HepG2 (cell line): ENCODE results near the gene RPS28. TPM values are rescaled to one million over a fixed set of nuclear protein-coding genes. Genes with fewer than 3 reads are reported as not detected.
A peak's percentile ranks its signal among the peaks of the same experiment; 100 is the strongest.

Experiments used
- ELF4 ChIP-seq: sonication (generic); formaldehyde crosslinking; IDR thresholded peaks from 2 replicates; pipeline ENCODE4 v1.5.0; 2020; ENCODE audit warnings: missing genetic modification reagents, mild to moderate bottlenecking, moderate library complexity, borderline replicate concordance
- HNRNPH1 ChIP-seq: fragments of 200-400 bp; formaldehyde crosslinking; optimal IDR thresholded peaks from 2 replicates; pipeline ENCODE3; 2017; ENCODE audit warnings: mild to moderate bottlenecking, low read depth, low read length
- IKZF5 ChIP-seq: IDR thresholded peaks from 2 replicates; pipeline ENCODE4 v1.6.1; 2018; ENCODE audit warnings: missing genetic modification reagents, mild to moderate bottlenecking, missing compliant biosample characterization
- KDM6A ChIP-seq: IDR thresholded peaks from 2 replicates; pipeline ENCODE4 v1.6.1; 2016; ENCODE audit warnings: low read depth
- NFYB ChIP-seq: sonication (generic); formaldehyde crosslinking; IDR thresholded peaks from 2 replicates; pipeline ENCODE4 v1.4.0; 2020; ENCODE audit warnings: missing genetic modification reagents
- PHF8 ChIP-seq: sonication (generic); formaldehyde crosslinking; IDR thresholded peaks from 2 replicates; pipeline ENCODE4 v1.5.0; 2020; ENCODE audit warnings: missing genetic modification reagents
- SATB2 ChIP-seq: sonication (generic); formaldehyde crosslinking; IDR thresholded peaks from 2 replicates; pipeline ENCODE4 v1.5.0; 2020; ENCODE audit warnings: missing genetic modification reagents
- THYN1 ChIP-seq: sonication (generic); formaldehyde crosslinking; IDR thresholded peaks from 2 replicates; pipeline ENCODE4 v1.8.1; 2023; ENCODE audit warnings: low read depth, mild to moderate bottlenecking, moderate library complexity, missing genetic modification reagents, borderline replicate concordance
- TOE1 ChIP-seq: sonication (generic); formaldehyde crosslinking; IDR thresholded peaks from 2 replicates; pipeline ENCODE4 v1.4.0; 2020; ENCODE audit warnings: mild to moderate bottlenecking, missing genetic modification reagents
- YEATS2 ChIP-seq: sonication (generic); formaldehyde crosslinking; IDR thresholded peaks from 2 replicates; pipeline ENCODE4 v1.4.0; 2020; ENCODE audit warnings: missing genetic modification reagents, borderline replicate concordance
- ZBTB34 ChIP-seq: sonication (generic); formaldehyde crosslinking; IDR thresholded peaks from 2 replicates; pipeline ENCODE4 v1.8.0; 2022; ENCODE audit warnings: mild to moderate bottlenecking, missing genetic modification reagents
- ZNF260 ChIP-seq: sonication (generic); formaldehyde crosslinking; IDR thresholded peaks from 2 replicates; pipeline ENCODE4 v1.4.0; 2020; ENCODE audit warnings: missing genetic modification reagents, low read depth, mild to moderate bottlenecking, borderline replicate concordance
- ZNF318 ChIP-seq: sonication (generic); formaldehyde crosslinking; IDR thresholded peaks from 2 replicates; pipeline ENCODE4 v1.4.0; 2020; ENCODE audit warnings: mild to moderate bottlenecking, missing genetic modification reagents
- ZNF501 ChIP-seq: sonication (generic); formaldehyde crosslinking; IDR thresholded peaks from 2 replicates; pipeline ENCODE4 v1.5.1; 2020; ENCODE audit warnings: mild to moderate bottlenecking, moderate library complexity, missing genetic modification reagents
- ZNF713 ChIP-seq: sonication (generic); formaldehyde crosslinking; IDR thresholded peaks from 2 replicates; pipeline ENCODE4 v1.4.0; 2020; ENCODE audit warnings: mild to moderate bottlenecking, missing genetic modification reagents
- polyA plus RNA-seq, 8 experiments: library from polyadenylated mRNA; depleted of rRNA in 3 of 8; stranded (reverse) in 7 of 8; unstranded in 1 of 8; fragments of >200 nt; fragmentation: Illumina TruSeq in 4 of 8; extraction: Trizol in 4 of 8; gene quantifications; 2 replicates each; pipeline versions ENCODE4 v1.2.1 to v1.2.3, GENCODE V29; 2011 to 2016; ENCODE audit warnings: low read depth in 4 of 8, missing spikeins in 1 of 8, mixed read lengths in 1 of 8; ENCODE audit not compliant: insufficient read depth in 1 of 8
- total RNA-seq, 5 experiments: library from RNA; depleted of rRNA; stranded (reverse); fragments of >200 nt; fragmentation: Illumina TruSeq; extraction: Trizol; gene quantifications; 2 replicates each; pipeline ENCODE4 v1.2.3, GENCODE V29; 2016; ENCODE audit warnings: low read depth in 1 of 5
- TF ChIP-seq, protein P1 (sequence below): sonication (generic); formaldehyde crosslinking; IDR thresholded peaks from 2 replicates; pipeline ENCODE4 v1.4.0; 2020; ENCODE audit warnings: missing genetic modification reagents, mild to moderate bottlenecking, borderline replicate concordance

The RPS28 gene
- total and polyA plus RNA-seq, 2 of the 13 experiments (the other 11 are each of a cell fraction or from before 2014, with no cell fraction given), result 281 to 545 TPM

GRCh38 chr19:8321067-8321985 is at the start of gene RPS28, which contains the start of gene NDUFA7 (continued):
- TF ChIP-seq ZNF318 (CRISPR knock-in tag) (peak; percentile 42; the same call in 1 of the 2 replicates), YEATS2 (peak; percentile 98), ZNF501 (CRISPR knock-in tag) (peak; percentile 86), ZNF260 (no peak), ZNF713 (CRISPR knock-in tag) (0 out of 2 replicates have a peak, but pooled peaks have one; percentile 54), ELF4 (CRISPR knock-in tag) (0 out of 2 replicates have a peak, but pooled peaks have one; percentile 52), ZBTB34 (CRISPR knock-in tag) (no peak), PHF8 (CRISPR knock-in tag) (peak; percentile 94), TOE1 (CRISPR knock-in tag) (no peak), IKZF5 (CRISPR knock-in tag) (peak; percentile 76), HNRNPH1 (no peak), THYN1 (CRISPR knock-in tag) (no peak), NFYB (peak; percentile 49; the same call in 1 of the 2 replicates), KDM6A (CRISPR knock-in tag) (no peak), SATB2 (no peak; the same call in 1 of the 2 replicates)
- TF ChIP-seq, protein P1, sequence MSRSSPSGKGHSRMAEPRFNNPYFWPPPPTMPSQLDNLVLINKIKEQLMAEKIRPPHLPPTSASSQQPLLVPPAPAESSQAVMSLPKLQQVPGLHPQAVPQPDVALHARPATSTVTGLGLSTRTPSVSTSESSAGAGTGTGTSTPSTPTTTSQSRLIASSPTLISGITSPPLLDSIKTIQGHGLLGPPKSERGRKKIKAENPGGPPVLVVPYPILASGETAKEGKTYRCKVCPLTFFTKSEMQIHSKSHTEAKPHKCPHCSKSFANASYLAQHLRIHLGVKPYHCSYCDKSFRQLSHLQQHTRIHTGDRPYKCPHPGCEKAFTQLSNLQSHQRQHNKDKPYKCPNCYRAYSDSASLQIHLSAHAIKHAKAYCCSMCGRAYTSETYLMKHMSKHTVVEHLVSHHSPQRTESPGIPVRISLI (CRISPR knock-in tag), result 0 out of 2 replicates have a peak, but pooled peaks have one; percentile 44
